GM19025 (cell line): ENCODE measurements around the gene TLE4.
"Not testable (repeated sequence)": the region's sequence is repeated elsewhere in the genome, so short reads cannot be mapped to it uniquely, and the experiment has no call there.

Source experiments
- ATAC-seq: cut with Tn5 transposase; IDR thresholded peaks from one replicate; pipeline ENCODE4 v1.9.1; 2021; ENCODE audit warnings: mild to moderate bottlenecking, low read depth, moderate library complexity; ENCODE audit not compliant: unreplicated experiment

Gene TLE4

GRCh38 chr9:79630521-79631403 is 59.0 kb downstream of the TLE4 start:
- ATAC-seq: peak; percentile 77

DNA sequence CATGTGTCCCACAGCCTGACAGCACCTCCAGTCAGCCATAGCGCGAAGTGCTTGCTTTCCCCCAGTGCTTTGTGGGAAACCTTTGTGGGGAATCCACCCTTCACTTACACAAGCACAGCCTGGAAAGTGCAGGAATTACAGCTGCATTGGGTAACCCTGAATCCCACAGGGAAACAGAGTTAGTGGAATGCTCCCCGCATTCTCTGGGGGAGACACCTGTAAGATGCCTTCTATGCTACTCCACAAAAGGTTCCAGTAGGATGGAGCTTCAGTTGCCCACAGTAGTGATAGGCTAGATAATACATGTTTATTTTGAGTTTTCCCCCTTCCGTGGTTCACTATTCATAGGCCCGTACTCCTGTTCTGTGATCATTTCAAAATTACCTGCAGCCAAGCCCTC is 60.3 kb downstream of the TLE4 start:
- no peak for ATAC-seq

GRCh38 chr9:79632705-79633104 is 60.9 kb downstream of the TLE4 start:
- ATAC-seq: no peak

DNA sequence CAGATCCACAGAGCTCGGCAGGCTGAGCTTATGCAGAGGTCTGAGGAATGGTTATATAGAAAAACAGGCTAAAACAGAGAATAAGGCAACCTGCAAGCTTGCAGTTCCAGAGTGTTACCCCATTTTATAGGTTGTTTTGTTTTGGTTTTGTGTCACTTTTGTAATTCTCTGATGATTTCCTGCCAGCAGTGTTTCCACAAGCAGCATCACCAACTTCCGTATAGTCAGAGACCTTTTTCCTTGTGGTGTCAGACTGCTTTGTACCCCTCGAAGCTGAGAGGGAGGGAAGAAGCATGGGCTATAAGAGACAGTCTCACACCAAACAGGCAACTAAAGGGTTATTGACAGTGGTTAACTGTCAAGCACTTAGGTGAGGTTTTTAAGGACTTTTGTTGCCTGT is 61.8 kb downstream of the TLE4 start:
- no peak for ATAC-seq

DNA sequence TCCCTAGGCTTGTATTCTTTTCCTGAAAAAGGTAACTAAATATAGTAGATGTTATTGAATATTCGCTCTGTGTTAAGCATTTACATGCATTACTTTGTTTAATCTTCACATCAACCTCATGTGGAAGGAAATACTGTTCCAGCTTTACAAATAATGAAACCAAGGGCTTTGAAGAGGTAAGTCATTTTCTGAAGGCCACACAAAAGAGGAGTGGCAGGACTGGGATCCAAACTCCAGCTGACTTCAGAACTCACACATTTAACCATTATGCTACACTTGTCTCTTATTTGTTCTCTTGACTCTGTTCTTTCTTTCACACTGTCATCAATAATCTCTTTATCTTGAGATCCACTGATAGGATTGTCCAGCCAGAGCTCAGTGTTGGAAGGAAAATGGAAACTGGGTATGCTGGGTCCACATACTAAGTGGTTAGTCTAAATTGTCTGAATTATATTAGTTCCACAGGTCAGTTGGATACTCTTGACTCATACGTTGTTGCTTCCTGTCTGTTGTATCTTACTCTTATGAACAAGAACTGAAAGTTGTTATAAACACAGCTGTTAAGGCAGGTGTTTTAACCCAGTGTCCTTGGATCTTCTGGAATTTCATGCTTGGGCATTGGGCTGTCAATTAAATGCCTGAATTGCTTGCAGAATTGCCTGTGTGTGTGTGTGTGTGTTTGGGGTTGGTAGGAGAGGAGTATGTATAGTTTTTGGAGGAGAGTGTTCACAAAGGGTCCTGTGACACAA is 65.6 kb downstream of the TLE4 start:
- no peak for ATAC-seq

DNA sequence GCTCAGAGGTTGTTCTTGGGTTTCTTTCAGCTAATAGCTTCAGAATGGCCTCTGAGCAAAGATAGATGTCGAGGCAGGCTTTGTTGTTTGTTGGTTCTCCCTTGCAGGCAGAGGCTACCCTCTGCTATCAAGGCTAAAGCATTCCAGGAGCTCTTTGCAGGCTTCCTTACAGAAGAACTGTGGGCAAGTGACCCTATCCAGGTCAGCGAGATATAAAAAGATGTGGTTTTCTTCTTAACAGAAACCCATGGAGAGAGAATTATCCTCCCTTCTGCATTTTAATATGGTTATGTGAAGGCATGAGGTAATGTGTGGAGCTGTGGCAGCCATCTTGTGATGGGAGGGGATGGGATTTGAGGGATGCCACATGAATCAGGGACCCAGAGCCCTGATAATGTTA is 67.0 kb downstream of the TLE4 start:
- no peak for ATAC-seq

- ATAC-seq: no peak
Measured at GRCh38 chr9:79639354-79639753, 67.6 kb downstream of the TLE4 start.

DNA sequence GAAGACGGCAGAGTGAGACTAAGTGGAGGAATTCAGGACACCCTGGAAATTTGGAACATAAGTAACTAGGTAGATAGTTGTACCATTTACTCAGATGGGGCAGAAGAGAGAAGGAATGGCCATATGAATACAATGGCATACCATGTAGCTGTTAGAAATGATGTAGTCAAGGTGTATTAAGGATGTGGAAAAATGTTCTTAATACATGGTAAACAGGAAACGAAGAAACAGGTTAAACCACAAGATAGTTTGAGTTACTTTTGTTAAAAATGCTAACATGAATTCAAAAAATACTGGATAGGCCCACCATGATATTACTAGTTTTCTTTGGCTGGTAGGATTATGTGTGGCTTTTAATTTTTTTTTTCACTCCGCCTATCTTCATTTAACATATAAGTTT is 68.3 kb downstream of the TLE4 start:
- not testable (repeated sequence) for ATAC-seq

DNA sequence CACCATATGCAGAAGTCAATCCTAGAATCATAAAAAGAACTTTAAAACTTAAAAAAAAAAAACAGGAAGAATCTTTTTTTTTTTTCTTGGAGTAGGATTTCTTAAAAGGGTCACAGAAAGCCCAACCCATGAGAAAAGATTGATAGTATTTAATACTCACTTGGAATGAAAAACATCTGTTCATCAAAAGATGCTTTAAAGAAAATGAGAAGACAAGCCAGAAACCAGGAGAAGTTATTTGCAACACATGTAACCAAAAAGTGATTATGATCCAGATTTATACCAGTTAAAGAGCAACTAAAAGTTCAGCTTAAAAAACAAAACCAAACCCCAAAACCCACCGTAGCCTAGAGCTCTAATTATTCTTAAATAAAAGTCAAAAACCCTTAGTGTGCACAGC is 69.3 kb downstream of the TLE4 start:
- no peak for ATAC-seq

- no peak for ATAC-seq
Measured at GRCh38 chr9:79642671-79643070, 70.9 kb downstream of the TLE4 start.

DNA sequence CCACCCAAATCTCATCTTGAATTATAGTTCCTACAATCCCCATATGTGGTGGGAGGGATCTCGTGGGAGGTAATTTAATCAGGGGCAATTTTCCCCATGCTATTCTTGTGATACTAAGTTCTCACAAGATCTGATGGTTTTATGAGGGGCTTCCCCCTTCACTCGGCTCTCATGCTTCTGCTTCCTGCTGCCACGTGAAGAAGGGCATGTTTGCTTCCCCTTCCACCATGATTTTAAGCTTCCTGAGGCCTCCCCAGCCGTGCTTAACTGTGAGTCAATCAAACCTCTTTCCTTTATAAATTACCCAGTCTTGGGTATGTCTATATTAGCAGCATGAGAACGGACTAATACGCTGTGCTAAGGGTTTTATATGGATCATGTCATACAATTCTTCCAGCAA is 72.3 kb downstream of the TLE4 start:
- no peak for ATAC-seq

- no peak for ATAC-seq
Measured at GRCh38 chr9:79644601-79645000, 72.8 kb downstream of the TLE4 start.

GRCh38 chr9:79645110-79645509 is 73.3 kb downstream of the TLE4 start:
- ATAC-seq: no peak

- ATAC-seq: no peak
Measured at GRCh38 chr9:79646096-79646495, 74.3 kb downstream of the TLE4 start.

DNA sequence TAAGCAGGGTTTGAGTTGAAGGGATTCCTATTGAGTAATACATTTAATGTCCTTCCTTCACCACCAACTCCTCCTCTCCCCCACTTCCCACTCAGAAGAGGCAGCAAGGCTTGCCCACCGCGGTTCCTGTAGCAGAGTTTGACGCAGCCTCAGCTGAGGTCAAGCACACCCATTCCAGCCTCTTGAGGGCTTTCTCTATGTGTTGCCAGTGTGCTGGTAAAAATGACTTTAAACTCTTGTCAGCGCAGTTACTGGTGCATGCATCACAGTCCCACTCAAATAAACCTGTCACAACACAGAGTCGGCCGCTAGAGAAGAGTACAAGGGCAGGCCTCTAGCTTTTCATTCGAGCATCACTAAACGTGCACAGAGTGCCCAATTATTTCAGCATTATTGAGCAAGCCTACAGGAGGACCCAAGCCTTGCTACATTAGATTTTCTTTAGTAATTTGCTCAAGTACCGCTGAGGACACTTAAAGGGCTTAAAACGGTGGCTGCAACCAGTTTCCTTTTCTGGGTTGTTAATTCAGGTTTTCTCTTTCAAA is 79.6 kb downstream of the TLE4 start:
- ATAC-seq: no peak

DNA sequence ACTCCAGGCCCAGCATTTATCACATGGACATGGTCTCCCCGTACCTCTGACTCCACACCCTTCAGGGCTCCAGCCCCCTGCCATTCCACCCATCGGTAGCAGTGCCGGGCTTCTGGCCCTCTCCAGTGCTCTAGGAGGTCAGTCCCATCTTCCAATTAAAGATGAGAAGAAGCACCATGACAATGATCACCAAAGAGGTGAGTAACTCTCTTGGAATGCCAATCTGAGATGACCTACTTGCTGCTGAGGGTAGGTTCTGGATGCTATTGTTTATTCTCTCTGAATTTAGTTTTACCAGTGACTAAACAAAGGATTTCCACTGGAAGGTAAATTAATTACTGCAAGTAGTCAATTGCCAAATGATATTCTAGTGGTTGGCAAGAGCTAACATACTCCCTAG is 80.8 kb downstream of the TLE4 start:
- no peak for ATAC-seq

- not testable (repeated sequence) for ATAC-seq
Measured at GRCh38 chr9:79654591-79655382, 83.0 kb downstream of the TLE4 start.

GRCh38 chr9:79655551-79655950 is 83.8 kb downstream of the TLE4 start:
- ATAC-seq: no peak

GRCh38 chr9:79656169-79656568 is 84.4 kb downstream of the TLE4 start:
- ATAC-seq: no peak

GRCh38 chr9:79657891-79658290 is 86.1 kb downstream of the TLE4 start:
- ATAC-seq: no peak

- no peak for ATAC-seq
Measured at GRCh38 chr9:79658926-79659325, 87.2 kb downstream of the TLE4 start.
